CD4-positive, alpha-beta T cell treated with Interleukin-10 for 1 hour (primary cell): Measurements from ENCODE around the gene CELSR1.
"Not testable (repeated sequence)": the region's sequence is repeated elsewhere in the genome, so short reads cannot be mapped to it uniquely, and the experiment has no call there.

Experiments used
- DNase-seq: peaks from one replicate; pipeline ENCODE4 v3.0.0-alpha.2; 2020

Gene CELSR1

GRCh38 chr22:46511151-46512038 lies 26.0 kb downstream of the CELSR1 start:
- DNase-seq = no peak

GRCh38 chr22:46509416-46510089 lies 27.9 kb downstream of the CELSR1 start:
- DNase-seq = no peak

DNA sequence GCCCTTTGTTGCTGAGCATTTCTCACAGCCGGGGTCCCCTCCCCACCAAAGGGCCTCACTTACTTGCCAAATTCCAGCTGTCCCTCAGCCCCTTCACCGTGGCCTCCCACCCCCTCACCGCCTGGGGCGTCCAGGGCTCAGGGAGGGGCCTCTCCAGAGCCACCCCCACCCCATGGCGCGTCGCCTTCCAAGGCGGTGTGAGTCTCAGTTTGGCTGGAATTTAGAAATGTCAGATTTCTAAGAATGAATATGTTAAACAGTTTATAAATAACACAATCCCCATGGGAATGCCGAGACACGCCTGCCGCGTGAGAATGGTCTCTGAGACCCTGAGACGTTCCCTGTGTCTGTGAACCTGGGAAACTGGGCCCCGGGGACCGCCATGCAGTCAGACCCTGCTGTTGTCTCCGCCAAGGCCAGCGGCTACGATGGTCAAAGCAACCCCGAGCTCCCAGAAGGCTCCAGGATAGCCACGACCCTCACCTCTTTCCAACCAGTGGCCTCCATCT lies 28.9 kb downstream of the CELSR1 start:
- no peak for DNase-seq

GRCh38 chr22:46507451-46508425 lies 29.7 kb downstream of the CELSR1 start:
- DNase-seq = no peak

DNA sequence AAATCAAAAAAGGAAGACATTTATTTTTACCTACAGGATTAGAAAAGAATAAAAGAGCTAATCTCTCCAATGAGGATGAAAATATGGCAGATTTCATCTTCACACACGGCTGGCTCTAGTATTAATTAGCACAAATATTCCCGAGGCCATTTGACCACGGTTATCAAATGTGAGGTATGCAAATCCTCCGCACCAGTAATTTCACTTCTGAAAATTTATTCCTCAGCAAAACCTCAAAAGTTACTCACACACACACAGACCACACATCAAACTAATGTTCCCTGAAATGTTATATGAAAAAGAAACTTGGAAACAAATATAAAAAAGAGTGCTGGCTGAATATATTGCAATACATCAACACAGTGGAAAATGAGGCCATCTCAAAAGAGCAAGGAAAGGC lies 32.8 kb downstream of the CELSR1 start:
- DNase-seq = no peak

DNA sequence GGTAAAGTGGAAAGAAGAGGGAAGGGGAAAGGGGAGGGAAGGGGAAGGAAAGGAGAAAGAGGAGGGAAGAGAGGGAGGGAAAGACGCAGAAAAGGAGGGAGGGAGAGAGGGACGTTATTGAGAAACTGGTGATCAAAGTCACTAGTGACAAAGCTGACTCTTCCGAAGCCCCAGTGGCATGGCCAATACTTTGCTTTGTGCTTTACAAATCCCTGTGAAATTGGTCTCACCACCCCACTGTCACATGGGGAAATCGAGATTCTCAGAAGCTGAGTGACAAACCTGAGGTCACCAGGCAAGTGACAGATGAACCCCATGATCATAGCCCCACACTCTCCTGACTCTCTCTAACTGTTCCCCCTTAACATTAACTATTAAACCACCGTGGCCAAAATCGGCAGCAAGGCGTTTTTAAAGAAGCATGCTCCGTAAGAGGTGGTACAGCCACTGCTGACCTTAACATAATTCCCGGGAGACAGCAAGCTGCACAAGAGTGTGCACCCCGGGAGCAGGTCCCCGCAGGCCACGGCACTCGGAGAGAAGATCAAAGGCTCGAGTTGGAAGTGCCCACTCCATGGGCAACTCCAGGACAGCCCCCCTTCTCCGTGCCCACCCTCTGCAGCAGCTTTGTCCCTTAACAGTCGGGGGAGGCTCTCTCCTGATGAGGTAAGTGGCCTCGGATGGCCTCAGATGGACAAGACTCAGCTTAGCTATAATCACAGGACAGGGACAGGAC lies 34.8 kb downstream of the CELSR1 start:
- no peak for DNase-seq

GRCh38 chr22:46501701-46502100 lies 35.7 kb downstream of the CELSR1 start:
- DNase-seq = no peak

DNA sequence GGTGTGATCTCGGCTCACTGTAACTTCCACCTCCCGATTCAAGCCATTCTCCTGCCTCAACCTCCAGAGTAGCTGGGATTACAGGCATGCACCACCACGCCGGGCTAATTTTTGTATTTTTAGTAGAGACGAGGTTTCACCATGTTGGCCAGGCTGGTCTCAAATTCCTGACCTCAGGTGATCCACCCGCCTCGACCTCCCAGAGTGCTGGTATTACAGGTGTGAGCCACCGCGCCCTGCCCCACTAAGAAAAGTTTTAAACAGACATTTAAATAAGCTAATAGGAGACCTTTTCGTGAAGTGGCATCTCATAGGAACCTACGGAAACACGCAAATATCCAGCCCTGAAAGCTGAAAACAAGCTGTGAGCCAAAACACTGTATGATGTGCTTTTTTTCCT lies 36.2 kb downstream of the CELSR1 start:
- DNase-seq = not testable (repeated sequence)

- no peak for DNase-seq
These were observed 37.2 kb downstream of the CELSR1 start for GRCh38 chr22:46500201-46500600.

- DNase-seq = no peak
These were observed 37.6 kb downstream of the CELSR1 start for GRCh38 chr22:46499805-46500189.

GRCh38 chr22:46491946-46492345 lies 45.5 kb downstream of the CELSR1 start:
- no peak for DNase-seq

- no peak for DNase-seq
These were observed 46.9 kb downstream of the CELSR1 start for GRCh38 chr22:46490538-46490937.

DNA sequence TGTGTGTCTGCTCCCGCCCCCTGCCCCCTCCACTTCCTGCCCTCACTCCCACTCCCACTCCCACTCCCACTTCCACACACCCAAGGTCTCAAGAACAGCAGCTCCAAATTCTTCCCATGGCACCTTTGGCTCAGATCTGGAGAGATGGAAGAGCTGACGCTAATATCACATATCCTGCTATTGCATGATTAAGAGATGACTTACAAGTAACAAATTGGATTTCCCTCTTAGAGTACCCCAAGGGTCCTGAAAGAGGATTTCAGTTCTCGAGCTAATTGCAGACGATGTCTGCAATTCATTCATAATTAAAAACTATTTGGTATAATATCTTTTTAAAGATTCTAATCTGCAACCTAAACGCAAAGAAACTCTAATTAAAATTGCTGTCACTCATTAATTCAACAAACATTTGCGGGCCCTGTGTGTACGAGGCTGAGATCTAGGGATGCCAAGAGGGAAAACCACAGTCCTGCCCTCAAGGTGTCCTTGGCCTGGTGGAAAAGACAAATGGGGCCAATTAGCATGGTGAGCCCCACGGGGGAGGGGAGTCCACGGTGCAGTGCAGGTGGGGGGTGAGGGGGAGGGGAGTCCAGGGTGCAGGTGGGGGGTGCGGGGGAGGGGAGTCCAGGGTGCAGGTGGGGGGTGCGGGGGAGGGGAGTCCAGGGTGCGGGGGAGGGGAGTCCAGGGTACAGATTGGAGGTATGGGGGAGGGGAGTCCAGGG lies 50.3 kb downstream of the CELSR1 start:
- DNase-seq = no peak

GRCh38 chr22:46484861-46485595 lies 52.4 kb downstream of the CELSR1 start:
- no peak for DNase-seq

DNA sequence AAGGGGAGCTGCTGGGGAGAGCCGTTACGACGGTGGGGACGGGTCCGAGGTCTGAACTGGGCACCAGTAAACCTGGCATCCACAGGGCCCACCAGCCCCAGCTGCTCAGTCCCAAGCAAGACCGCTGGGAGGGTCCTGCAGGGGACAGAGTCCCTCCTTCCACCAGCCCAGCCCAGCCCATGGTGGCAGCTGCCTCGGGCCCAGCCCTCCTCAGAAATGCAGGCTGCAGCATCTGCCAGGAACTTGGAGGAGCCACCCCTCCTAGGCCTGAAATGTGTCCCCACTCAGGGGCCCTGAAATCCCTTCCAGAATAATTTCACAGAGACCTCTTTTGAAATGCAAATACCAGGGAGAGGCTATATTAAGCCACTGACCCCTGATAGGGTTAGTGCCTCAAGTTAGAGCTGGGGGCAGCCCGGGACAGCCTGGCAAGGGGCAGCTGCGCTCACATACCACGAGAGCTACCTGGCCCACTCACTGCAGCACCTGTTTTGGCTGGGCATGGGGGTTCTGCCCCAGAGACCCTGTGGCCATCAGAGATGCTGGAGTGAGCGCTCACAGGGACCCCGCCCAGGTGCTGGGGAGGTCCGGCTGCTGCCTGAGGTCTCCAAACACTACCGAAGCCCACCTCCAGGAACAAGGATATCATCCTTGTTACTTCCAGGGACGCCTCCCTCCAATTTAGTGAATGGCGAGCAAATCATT lies 53.1 kb downstream of the CELSR1 start:
- DNase-seq = no peak

- DNase-seq = no peak
These were observed 54.1 kb downstream of the CELSR1 start for GRCh38 chr22:46483353-46483752.

DNA sequence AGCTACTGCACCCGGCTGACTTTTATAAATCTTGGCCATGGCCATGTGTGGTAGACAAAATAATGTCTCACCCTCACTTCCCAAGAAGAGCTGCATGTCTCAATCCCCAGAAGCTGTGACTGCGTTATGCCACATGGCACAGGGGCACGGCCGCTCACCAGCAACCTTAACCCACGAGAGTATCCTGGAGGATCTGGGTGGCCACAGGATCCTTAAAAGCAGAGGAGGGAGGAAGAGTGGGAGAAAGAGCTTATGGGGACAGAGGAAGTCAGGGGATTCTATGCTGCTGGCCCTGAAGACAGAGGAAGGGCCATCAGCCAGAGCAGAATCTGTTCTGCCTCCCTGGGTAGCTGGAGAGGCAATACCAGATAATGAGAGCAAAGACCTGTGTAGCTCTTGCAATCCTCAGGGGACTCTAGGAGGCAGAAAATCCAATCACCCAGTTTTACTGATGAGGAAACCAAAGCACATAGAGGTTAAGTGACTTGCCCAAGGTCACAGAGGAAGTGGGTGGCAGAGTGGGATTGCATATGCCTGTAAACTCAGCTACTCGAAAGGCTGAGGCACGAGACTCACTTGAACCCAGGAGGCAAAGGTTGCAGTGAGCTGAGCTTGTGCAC lies 55.3 kb downstream of the CELSR1 start:
- DNase-seq = no peak

- DNase-seq = no peak
These were observed 56.0 kb downstream of the CELSR1 start for GRCh38 chr22:46481386-46481785.

- DNase-seq = no peak
These were observed 57.0 kb downstream of the CELSR1 start for GRCh38 chr22:46480396-46480795.

DNA sequence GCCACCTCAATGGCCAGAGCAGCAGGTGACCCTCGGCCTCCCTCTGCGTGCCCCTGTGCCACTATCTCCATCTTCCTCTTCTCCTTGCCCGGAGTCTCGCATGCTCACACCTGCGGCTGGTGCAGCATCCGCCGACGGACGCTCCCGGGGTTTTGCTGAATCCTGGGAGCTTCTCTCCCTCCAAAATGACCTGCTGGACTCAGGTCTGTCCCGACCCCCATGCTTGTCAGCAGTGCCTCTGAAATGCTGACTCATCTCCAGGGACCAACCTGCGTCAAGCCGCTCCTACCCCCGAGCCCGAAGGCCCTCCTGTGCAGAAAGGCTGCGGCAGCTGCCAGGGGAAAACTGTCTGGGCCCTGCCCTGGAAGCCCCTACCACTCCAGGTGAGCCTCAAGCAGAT lies 58.4 kb downstream of the CELSR1 start:
- no peak for DNase-seq
